Sigmoid colon (tissue), 7 donors: ENCODE measurements around the gene F2R. TPM values are rescaled to one million over a fixed set of nuclear protein-coding genes. Genes with fewer than 3 reads are reported as not detected.
A peak's percentile ranks its signal among the peaks of the same experiment; 100 is the strongest.
"Not testable (repeated sequence)": the region's sequence is repeated elsewhere in the genome, so short reads cannot be mapped to it uniquely, and the experiment has no call there.

ENCODE experiments used
- DNase-seq: peaks from one replicate; pipeline ENCODE4 v3.0.0-alpha.2; 2019
- H3K27ac ChIP-seq, 4 donors: fragments of 200-600 bp; sonication (generic); one replicate each; pipeline ENCODE4 v1.5.1; 2016 to 2019; ENCODE audit warnings: mild to moderate bottlenecking in 1 of 4
- H3K27me3 ChIP-seq, 3 donors: fragments of 200-600 bp; sonication (generic); one replicate each; pipeline ENCODE4 v1.5.1; 2019; ENCODE audit warnings: mild to moderate bottlenecking in 1 of 3
- H3K36me3 ChIP-seq, 4 donors: fragments of 200-600 bp; sonication (generic); one replicate each; pipeline ENCODE4 v1.5.1; 2016 to 2019
- H3K4me1 ChIP-seq, 4 donors: fragments of 200-600 bp; sonication (generic); one replicate each; pipeline ENCODE4 v1.5.1; 2017 to 2019
- H3K4me3 ChIP-seq, 4 donors: fragments of 200-600 bp; sonication (generic); one replicate each; pipeline ENCODE4 v1.5.1; 2017 to 2019; ENCODE audit warnings: mild to moderate bottlenecking in 2 of 4, moderate library complexity in 1 of 4
- H3K9me3 ChIP-seq, 4 donors: fragments of 200-600 bp in 3 of 4; sonication (generic) in 3 of 4; one replicate each; pipeline versions ENCODE4 v1.5.1 to v1.6.1; 2013 to 2019
- CTCF ChIP-seq, 4 experiments: fragments of 450-650 bp in 3 of 4; fragments of 200-600 bp in 1 of 4; IDR thresholded peaks; one replicate each; pipeline ENCODE4 v1.5.1; 2016 to 2019; ENCODE audit warnings: antibody characterized with exemption in 4 of 4, mild to moderate bottlenecking in 3 of 4, moderate library complexity in 2 of 4
- EP300 ChIP-seq, 4 donors: sonication (generic); formaldehyde crosslinking; IDR thresholded peaks; one replicate each; pipeline ENCODE4 v1.6.1; 2017; ENCODE audit warnings: antibody characterized with exemption in 4 of 4
- POLR2A ChIP-seq, 2 donors: fragments of 450-650 bp; IDR thresholded peaks; one replicate each; pipeline ENCODE4 v1.6.1; 2016; ENCODE audit warnings: antibody characterized with exemption in 2 of 2, mild to moderate bottlenecking in 2 of 2, moderate library complexity in 2 of 2
- POLR2AphosphoS5 ChIP-seq, 4 donors: sonication (generic); formaldehyde crosslinking; IDR thresholded peaks; one replicate each; pipeline ENCODE4 v1.6.1; 2017; ENCODE audit warnings: antibody characterized with exemption in 4 of 4
- WGBS, 2 donors: extraction: QIAGEN DNeasy Blood & Tissue Kit; methylation state at CpG; one replicate each; pipeline ENCODE4 v1.1.7; 2013; 5-methylcytosine and 5-hydroxymethylcytosine counted together
- intact Hi-C: fragments of 100-400 bp; cut with DNase I; formaldehyde crosslinking; loops from one replicate; pipeline ENCODE4 v1.15.1; 2023
- polyA plus RNA-seq, 3 donors: library from polyadenylated mRNA; stranded (reverse); fragments of 200-250 nt; gene quantifications; one replicate each; pipeline ENCODE4 v1.2.3, GENCODE V29; 2013
- total RNA-seq, 4 donors: library from RNA; depleted of rRNA; stranded (reverse); fragments of >200 nt; gene quantifications; one replicate each; pipeline ENCODE4 v1.1.0, GENCODE V29; 2016
- donor health status: healthy with polysubstance abuse.
- donor health status: Bipolar disorder and iron deficiency.
- donor health status: healthy.

Gene F2R
- total and polyA plus RNA-seq, 7 donors: 0.60 to 10.7 (median 5.8) TPM

GRCh38 chr5:76679231-76679630, 36.7 kb upstream of the F2R start:
- no peaks in the 10 kb centered on the region for H3K9me3 ChIP-seq
- H3K36me3 ChIP-seq: no peaks in the 10 kb centered on the region
- TF ChIP-seq CTCF (IDR thresholded peaks at IDR 0.05): no peak
- TF ChIP-seq POLR2A (IDR thresholded peaks at IDR 0.05): no peak
- TF ChIP-seq POLR2AphosphoS5 (IDR thresholded peaks at IDR 0.05): peak in 2 of 4 donors; percentile 23 to 24
- H3K27ac ChIP-seq: peak overlapping the region in 2 of 4 donors; percentile 22 to 35
- intact Hi-C loops: no loop called here
- WGBS, 2 donors: 80 to 85% methylated on average over 3 of the region's 3 CpGs
- H3K4me3 ChIP-seq: no peak overlapping the region
- H3K4me1 ChIP-seq: no peaks in the 10 kb centered on the region
- no peak for DNase-seq
- no peaks in the 10 kb centered on the region for H3K27me3 ChIP-seq

- H3K9me3 ChIP-seq, DNase-seq, H3K4me1 ChIP-seq, H3K27me3 ChIP-seq, H3K4me3 ChIP-seq, H3K36me3 ChIP-seq, intact Hi-C loops, H3K27ac ChIP-seq: not testable (repeated sequence)
- WGBS, 2 donors: 89 to 90% methylated on average over 4 of the region's 4 CpGs
Measured at GRCh38 chr5:76680826-76681225, 35.1 kb upstream of the F2R start.

GRCh38 chr5:76681287-76681686, 34.6 kb upstream of the F2R start:
- WGBS, 2 donors: 75 to 85% methylated on average over 4 of the region's 4 CpGs
- intact Hi-C loops: no loop called here
- no peak overlapping the region for H3K27ac ChIP-seq

GRCh38 chr5:76682387-76682786, 33.5 kb upstream of the F2R start:
- H3K9me3 ChIP-seq: no peaks in the 10 kb centered on the region
- no peaks in the 10 kb centered on the region for H3K4me1 ChIP-seq
- WGBS, 2 donors: 66 to 94% methylated on average over 2 of the region's 2 CpGs
- DNase-seq: no peak
- no peak overlapping the region for H3K27ac ChIP-seq
- no peak overlapping the region for H3K4me3 ChIP-seq
- intact Hi-C loops: no loop called here
- no peak for TF ChIP-seq EP300 (IDR thresholded peaks at IDR 0.05)
- no peak for TF ChIP-seq POLR2AphosphoS5 (IDR thresholded peaks at IDR 0.05)
- no peak for TF ChIP-seq CTCF (IDR thresholded peaks at IDR 0.05)
- no peak for TF ChIP-seq POLR2A (IDR thresholded peaks at IDR 0.05)
- H3K27me3 ChIP-seq: no peaks in the 10 kb centered on the region
- no peaks in the 10 kb centered on the region for H3K36me3 ChIP-seq

More at GRCh38 chr5:76681287-76681686, 34.6 kb upstream of the F2R start:
- H3K4me1 ChIP-seq: no peaks in the 10 kb centered on the region
- H3K36me3 ChIP-seq: no peaks in the 10 kb centered on the region
- H3K4me3 ChIP-seq: no peak overlapping the region
- no peaks in the 10 kb centered on the region for H3K9me3 ChIP-seq
- DNase-seq: no peak
- H3K27me3 ChIP-seq: no peaks in the 10 kb centered on the region
- no peak for TF ChIP-seq POLR2AphosphoS5 (IDR thresholded peaks at IDR 0.05)
- TF ChIP-seq CTCF (IDR thresholded peaks at IDR 0.05): no peak
- TF ChIP-seq EP300 (IDR thresholded peaks at IDR 0.05): no peak
- no peak for TF ChIP-seq POLR2A (IDR thresholded peaks at IDR 0.05)

- Histone ChIP-seq H3K9me3 (no peaks in the 10 kb centered on the region), H3K36me3 (no peaks in the 10 kb centered on the region), H3K27me3 (no peaks in the 10 kb centered on the region), H3K27ac (no peak overlapping the region), H3K4me3 (no peak overlapping the region), H3K4me1 (no peaks in the 10 kb centered on the region)
- no peak for DNase-seq
- TF ChIP-seq CTCF (IDR thresholded peaks at IDR 0.05) (no peak), EP300 (IDR thresholded peaks at IDR 0.05) (no peak), POLR2A (IDR thresholded peaks at IDR 0.05) (no peak), POLR2AphosphoS5 (IDR thresholded peaks at IDR 0.05) (no peak)
- WGBS, 2 donors: 41 to 58% methylated on average over 9 of the region's 9 CpGs
- intact Hi-C loops: no loop called here
Measured at GRCh38 chr5:76683816-76684731, 31.9 kb upstream of the F2R start.
